ENCODE results near the gene ALS2CL.

- no peak for TF ChIP-seq CTCF (IDR thresholded peaks at IDR 0.05; ENCODE audit: poor library complexity)
- no peak for TF ChIP-seq EZH2 (IDR thresholded peaks at IDR 0.05; ENCODE audit: borderline replicate concordance)
- TF ChIP-seq EZH2phosphoT487 (IDR thresholded peaks at IDR 0.05; ENCODE audit: low read depth, severe bottlenecking, unreplicated experiment), result no peak
Observed at GRCh38 chr3:46669191-46669999, 24.1 kb downstream of the ALS2CL start.

Measured in hepatocyte (in vitro differentiated cells).